ENCODE results near the gene JMJD8.

DNA sequence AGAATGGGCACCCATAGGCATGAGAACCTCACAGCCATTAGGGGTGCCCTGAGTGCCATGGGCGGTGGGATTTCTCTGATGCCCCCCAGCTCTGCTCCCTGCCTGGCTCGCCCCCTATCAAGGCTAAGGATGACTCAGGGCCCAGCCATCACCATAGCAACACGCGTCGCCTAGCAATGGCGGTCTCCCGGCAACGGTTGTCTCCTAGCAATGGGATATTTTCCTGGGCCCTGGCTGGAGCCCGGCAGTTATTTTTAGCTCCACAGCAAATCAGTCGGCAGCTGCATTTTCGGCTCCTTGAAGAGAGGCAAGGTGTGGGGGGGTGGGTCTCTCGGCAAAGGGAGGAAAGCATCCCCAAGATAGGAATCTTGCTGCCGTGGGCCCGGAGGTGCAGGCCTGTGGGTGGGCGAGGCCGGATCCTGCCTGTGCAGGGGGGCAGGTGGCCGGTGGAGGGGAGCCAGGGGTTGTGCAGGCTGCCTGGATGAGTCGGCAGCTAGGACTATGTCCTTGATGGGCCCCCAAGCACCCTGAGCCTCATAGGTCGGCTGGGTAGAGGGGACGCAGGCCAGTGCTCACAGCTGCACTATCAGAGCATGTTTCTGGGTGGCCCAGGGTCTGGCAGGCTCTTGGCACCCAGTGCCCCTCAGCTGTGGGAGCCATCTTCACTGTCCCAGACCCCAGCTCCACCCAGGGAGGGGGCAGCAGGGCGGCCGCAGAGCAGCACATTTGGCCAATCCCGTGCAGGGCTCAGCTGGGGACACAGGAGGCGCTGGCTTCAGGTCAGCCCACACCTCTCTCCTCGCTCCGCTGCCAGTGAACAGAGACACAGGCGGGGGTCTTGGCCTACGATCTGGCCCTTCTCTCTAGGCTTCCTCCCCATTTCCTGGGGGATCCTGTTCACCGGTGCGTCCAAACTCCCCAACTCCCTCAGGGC is 25.7 kb upstream of the JMJD8 start:
- TF ChIP-seq CTCF (IDR thresholded peaks at IDR 0.05; ENCODE audit: insufficient read depth, low read length, poor library complexity, severe bottlenecking) = no peak
- no peak for TF ChIP-seq EZH2phosphoT487 (conservative IDR thresholded peaks at IDR 0.05; ENCODE audit: low read length)

Data from SU-DHL-6 (cell line).